ENCODE measurements around the gene CEP72.
A peak's percentile ranks its signal among the peaks of the same experiment; 100 is the strongest.

The CEP72 gene

DNA sequence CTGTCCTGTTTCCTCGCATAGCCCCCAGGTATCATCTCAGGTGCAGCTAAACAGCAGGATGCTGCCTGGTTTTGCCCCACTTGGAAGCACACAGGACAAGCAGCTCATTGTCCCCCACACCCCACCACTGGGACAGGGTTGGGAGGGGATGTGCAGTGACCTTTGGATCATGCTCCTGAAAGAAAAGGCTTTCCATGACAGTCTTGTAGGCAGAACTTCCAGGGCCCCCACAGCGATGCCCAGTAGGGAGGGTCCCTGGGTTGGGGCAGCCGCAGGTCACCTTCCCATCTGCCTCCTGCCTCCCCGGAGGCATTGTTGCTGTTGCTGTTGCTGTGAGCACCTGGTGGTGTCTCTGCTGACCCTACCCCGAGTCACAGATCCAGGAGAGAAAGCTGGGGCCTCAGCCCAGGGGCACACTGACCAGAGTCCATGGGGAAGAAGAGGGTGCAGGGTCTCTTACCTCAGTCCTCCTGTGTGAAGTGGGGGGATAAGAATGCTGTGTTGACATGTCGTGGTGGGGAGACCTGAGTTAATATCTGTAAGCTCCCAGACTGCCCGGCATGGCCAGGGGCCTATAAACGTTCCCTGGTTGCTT is 8.5 kb downstream of the CEP72 start:
- Histone ChIP-seq H3K4me1 (no peaks in the 10 kb centered on the region), H3K27me3 (no peaks in the 10 kb centered on the region), H3K36me3 (peaks cover 47% of the 10 kb centered on the region), H3K9me3 (no peaks in the 10 kb centered on the region), H3K4me3 (ENCODE audit: low read depth, low read length) (no peak overlapping the region)
- TF ChIP-seq, protein P1, sequence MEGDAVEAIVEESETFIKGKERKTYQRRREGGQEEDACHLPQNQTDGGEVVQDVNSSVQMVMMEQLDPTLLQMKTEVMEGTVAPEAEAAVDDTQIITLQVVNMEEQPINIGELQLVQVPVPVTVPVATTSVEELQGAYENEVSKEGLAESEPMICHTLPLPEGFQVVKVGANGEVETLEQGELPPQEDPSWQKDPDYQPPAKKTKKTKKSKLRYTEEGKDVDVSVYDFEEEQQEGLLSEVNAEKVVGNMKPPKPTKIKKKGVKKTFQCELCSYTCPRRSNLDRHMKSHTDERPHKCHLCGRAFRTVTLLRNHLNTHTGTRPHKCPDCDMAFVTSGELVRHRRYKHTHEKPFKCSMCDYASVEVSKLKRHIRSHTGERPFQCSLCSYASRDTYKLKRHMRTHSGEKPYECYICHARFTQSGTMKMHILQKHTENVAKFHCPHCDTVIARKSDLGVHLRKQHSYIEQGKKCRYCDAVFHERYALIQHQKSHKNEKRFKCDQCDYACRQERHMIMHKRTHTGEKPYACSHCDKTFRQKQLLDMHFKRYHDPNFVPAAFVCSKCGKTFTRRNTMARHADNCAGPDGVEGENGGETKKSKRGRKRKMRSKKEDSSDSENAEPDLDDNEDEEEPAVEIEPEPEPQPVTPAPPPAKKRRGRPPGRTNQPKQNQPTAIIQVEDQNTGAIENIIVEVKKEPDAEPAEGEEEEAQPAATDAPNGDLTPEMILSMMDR (IDR thresholded peaks at IDR 0.05; ENCODE audit: low read depth, low read length): no peak
- DNase-seq: no peak

DNA sequence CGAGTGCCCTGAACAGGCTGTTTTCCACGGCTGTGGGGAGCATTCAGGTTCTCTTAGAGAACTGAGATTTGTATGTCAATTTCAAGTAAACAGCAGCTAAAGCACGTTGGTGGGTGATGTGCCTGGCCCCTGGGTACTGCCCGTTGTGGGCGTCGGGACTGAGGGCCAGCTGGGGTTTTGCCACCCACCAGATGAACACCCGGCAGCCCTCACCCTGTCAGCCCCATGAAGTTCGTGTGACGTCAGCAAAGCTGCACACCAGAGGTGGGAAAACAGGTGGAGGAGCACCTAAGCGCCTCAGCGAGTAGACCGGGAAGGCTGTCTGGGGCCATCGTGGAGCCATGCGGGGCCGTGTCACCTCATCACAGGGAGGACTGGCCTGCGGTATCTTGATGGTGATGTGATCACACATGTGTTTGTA is 9.2 kb downstream of the CEP72 start:
- Histone ChIP-seq H3K36me3 (peaks cover 52% of the 10 kb centered on the region), H3K4me3 (ENCODE audit: low read depth, low read length) (no peak overlapping the region), H3K9me3 (no peaks in the 10 kb centered on the region), H3K4me1 (no peaks in the 10 kb centered on the region), H3K27me3 (no peaks in the 10 kb centered on the region)
- peak; percentile 2 for DNase-seq
- TF ChIP-seq, protein P1 (IDR thresholded peaks at IDR 0.05; ENCODE audit: low read depth, low read length): no peak

DNA sequence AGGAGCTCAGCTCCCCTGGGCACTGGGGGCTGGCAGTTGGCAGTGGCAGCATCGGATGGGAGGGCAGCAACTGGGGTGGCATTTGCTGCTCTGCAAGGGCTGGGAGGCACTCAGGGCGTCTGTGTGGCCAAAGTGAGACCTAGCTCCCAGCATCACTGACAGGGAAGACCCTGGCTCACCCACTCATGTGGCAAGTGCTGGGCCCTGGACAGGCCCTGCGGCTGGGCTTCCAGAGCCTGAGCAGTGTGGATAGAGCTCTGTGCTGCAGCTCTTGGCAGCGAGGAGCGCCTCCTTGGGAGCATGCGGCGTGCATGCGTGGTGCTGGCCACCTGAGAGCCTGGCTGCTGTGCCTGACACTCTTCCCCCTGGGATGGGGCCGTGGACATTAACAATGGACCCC is 10.2 kb downstream of the CEP72 start:
- Histone ChIP-seq H3K36me3 (peaks cover 51% of the 10 kb centered on the region), H3K4me3 (ENCODE audit: low read depth, low read length) (no peak overlapping the region), H3K27me3 (no peaks in the 10 kb centered on the region), H3K9me3 (no peaks in the 10 kb centered on the region), H3K4me1 (no peaks in the 10 kb centered on the region)
- TF ChIP-seq, protein P1 (IDR thresholded peaks at IDR 0.05; ENCODE audit: low read depth, low read length): no peak
- peak; percentile 5 for DNase-seq

DNA sequence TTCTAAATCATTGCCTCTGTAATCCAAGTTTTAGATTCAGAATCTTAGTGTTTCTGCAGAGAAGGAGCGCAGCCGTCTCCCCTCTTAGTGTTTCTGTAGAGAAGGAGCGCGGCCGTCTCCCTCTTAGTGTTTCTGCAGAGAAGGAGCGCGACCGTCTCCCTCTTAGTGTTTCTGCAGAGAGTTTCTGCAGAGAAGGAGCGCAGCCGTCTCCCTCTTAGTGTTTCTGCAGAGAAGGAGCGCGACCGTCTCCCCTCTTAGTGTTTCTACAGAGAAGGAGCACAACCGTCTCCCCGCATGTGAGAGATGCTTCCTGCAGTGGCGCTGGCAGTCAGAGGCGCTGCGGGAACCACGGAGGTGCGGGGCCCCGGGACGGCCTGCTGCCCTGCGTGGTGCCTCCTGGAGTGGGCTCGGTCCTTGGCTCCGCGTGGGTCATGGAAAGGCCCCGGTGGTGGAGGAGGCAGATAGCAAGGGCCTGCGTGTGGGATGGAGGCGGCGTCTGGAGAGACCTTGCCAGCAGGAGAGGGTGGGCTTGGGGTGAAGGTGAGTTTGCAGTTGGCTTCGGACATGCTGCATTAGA is 10.9 kb downstream of the CEP72 start:
- H3K36me3 ChIP-seq: peaks cover 52% of the 10 kb centered on the region

DNA sequence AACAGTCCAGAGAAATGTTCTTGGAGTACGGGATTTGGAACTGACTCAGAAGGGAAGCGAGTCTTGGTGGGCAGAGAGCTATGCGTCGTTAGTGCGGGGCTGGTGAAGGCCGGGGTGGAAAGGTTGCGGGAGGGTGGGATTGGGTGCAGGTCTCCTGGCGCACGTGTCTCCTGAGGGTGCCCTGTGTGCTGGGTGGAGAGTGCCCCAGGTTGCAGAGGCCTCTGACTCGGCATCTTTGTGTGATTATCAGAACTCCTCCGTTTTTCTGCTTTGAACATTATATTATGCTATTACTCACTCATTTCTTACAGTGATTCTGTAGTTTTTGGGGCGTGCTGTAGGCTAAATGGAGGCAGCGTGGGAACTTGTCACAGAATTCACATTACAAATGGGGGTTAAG is 11.4 kb downstream of the CEP72 start:
- Histone ChIP-seq H3K4me3 (ENCODE audit: low read depth, low read length) (no peak overlapping the region), H3K4me1 (no peaks in the 10 kb centered on the region), H3K36me3 (peaks cover 53% of the 10 kb centered on the region), H3K27me3 (no peaks in the 10 kb centered on the region), H3K9me3 (no peaks in the 10 kb centered on the region)
- TF ChIP-seq, protein P1 (IDR thresholded peaks at IDR 0.05; ENCODE audit: low read depth, low read length): no peak
- DNase-seq: peak; percentile 0

More for the DNA sequence above, 10.9 kb downstream of the CEP72 start:
- no peaks in the 10 kb centered on the region for H3K9me3 ChIP-seq
- DNase-seq: peak; percentile 8
- no peaks in the 10 kb centered on the region for H3K4me1 ChIP-seq
- TF ChIP-seq, protein P1 (IDR thresholded peaks at IDR 0.05; ENCODE audit: low read depth, low read length): no peak
- no peaks in the 10 kb centered on the region for H3K27me3 ChIP-seq
- H3K4me3 ChIP-seq (ENCODE audit: low read depth, low read length): no peak overlapping the region

All from BE2C (cell line).